Measurements from ENCODE around the gene AIF1L. TPM values are rescaled to one million over a fixed set of nuclear protein-coding genes. Genes with fewer than 3 reads are reported as not detected.

AIF1L gene
- polyA plus RNA-seq, 1 donor = 7.5 TPM

- no CpG with 5 or more reads among the region's 19 CpGs for WGBS (ENCODE audit: insufficient coverage, low lambda C conversion rate)
- Histone ChIP-seq H3K4me1 (ENCODE audit: control insufficient read depth, insufficient read depth, low read length) (peaks cover 4% of the 10 kb centered on the region), H3K9me3 (ENCODE audit: control insufficient read depth, low read depth, low read length) (no peaks in the 10 kb centered on the region), H3K27ac (ENCODE audit: low read length) (no peak overlapping the region), H3K36me3 (ENCODE audit: control insufficient read depth, insufficient read depth, low read length) (no peaks in the 10 kb centered on the region), H3K27me3 (ENCODE audit: control insufficient read depth, insufficient read depth, low read length) (peaks cover 21% of the 10 kb centered on the region), H3K4me3 (ENCODE audit: low read length) (no peak overlapping the region)
- no peak for DNase-seq
Measured at GRCh38 chr9:131091352-131091992, 4.9 kb upstream of the AIF1L start.

DNA sequence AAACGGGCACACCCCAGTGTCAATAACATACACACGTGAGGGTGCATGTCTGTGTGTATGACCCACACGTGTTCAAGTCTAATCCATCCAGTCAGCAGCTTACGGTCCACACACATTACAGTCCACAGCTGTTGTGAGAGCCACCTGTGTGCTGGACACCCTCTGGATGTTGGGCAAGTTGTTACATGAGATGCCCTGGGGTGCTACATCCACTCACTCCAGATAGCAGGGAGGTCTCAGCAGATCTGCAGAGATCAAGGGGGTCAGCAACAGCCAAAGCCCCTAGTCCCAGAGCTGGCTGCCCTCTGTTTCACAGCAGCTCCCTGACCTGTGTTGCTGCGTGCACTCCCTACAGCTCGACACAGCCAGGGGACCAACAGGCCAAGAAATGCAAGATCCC is 4.3 kb upstream of the AIF1L start:
- peaks cover 26% of the 10 kb centered on the region for H3K27me3 ChIP-seq (ENCODE audit: control insufficient read depth, insufficient read depth, low read length)
- no peak overlapping the region for H3K4me3 ChIP-seq (ENCODE audit: low read length)
- peaks cover 4% of the 10 kb centered on the region for H3K4me1 ChIP-seq (ENCODE audit: control insufficient read depth, insufficient read depth, low read length)
- H3K9me3 ChIP-seq (ENCODE audit: control insufficient read depth, low read depth, low read length) = no peaks in the 10 kb centered on the region
- DNase-seq = no peak
- H3K27ac ChIP-seq (ENCODE audit: low read length) = no peak overlapping the region
- no peaks in the 10 kb centered on the region for H3K36me3 ChIP-seq (ENCODE audit: control insufficient read depth, insufficient read depth, low read length)
- WGBS (ENCODE audit: insufficient coverage, low lambda C conversion rate) = no CpG with 5 or more reads among the region's 6 CpGs

DNA sequence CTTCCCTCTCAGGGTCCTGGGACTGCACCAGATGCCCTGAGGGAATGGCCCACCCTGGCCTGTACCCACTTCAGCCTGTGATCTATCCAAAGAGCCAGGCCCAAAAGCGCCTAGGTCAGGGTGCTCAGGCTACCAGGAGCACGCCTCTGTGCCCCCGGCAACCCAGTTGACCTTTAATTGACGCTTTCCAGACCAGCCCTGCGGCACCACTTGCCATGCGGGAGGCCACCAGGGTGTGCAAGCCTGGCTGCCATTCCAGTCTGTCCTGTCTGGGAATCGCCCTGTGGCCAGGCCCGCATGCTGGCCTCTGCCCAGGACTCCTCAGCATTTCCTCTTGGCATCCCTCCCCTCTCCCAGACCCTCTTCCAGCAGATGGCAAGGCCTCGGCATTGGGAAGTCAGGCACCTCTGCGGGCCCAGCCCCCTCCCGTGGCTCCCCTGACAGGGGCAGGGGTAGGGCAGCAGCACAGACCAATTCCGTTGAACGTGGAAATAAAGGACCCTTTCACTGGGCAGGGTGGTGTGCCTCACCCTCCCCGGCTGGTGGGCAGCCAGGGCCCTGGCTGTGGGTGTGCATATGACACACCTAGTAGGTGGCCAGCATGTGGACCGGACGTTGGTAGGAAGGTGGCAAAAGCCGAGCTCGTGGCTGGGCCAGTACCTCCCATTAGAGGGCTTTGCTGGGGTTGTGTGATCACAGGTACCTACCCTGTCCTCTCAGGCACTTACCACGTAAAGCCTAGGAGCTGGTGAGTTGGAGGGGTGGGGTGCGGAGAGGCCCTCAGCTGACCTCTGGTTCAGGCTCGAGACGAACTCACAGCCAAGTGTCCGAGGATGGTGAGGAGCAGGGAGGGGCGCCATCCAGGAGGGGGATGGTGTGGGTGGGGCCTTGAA is 3.5 kb upstream of the AIF1L start:
- WGBS (ENCODE audit: insufficient coverage, low lambda C conversion rate) = no CpG with 5 or more reads among the region's 24 CpGs
- Histone ChIP-seq H3K4me1 (ENCODE audit: control insufficient read depth, insufficient read depth, low read length) (peaks cover 4% of the 10 kb centered on the region), H3K27ac (ENCODE audit: low read length) (no peak overlapping the region), H3K36me3 (ENCODE audit: control insufficient read depth, insufficient read depth, low read length) (no peaks in the 10 kb centered on the region), H3K9me3 (ENCODE audit: control insufficient read depth, low read depth, low read length) (no peaks in the 10 kb centered on the region), H3K27me3 (ENCODE audit: control insufficient read depth, insufficient read depth, low read length) (peaks cover 34% of the 10 kb centered on the region), H3K4me3 (ENCODE audit: low read length) (no peak overlapping the region)
- no peak for DNase-seq

DNA sequence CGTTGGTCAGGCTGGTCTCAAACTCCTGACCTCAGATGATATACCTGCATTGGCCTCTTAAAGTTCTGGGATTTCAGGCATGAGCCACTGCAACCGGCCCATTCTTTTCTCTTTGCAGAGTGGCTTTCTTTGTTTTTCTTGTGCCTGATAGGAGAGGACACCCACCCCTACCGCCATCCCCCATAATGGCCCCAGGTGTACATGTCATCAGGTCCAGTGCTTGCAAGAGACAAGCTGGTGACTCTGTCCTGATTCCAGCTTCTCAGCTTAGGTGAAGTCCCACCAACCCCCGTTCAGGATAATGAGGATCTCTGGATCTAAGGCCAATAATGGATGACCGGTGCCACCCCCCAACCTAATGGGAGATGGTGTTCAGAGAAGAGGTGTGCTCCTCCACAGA is 2.3 kb upstream of the AIF1L start:
- peaks cover 4% of the 10 kb centered on the region for H3K4me1 ChIP-seq (ENCODE audit: control insufficient read depth, insufficient read depth, low read length)
- no peaks in the 10 kb centered on the region for H3K9me3 ChIP-seq (ENCODE audit: control insufficient read depth, low read depth, low read length)
- no peaks in the 10 kb centered on the region for H3K36me3 ChIP-seq (ENCODE audit: control insufficient read depth, insufficient read depth, low read length)
- no peak overlapping the region for H3K4me3 ChIP-seq (ENCODE audit: low read length)
- H3K27me3 ChIP-seq (ENCODE audit: control insufficient read depth, insufficient read depth, low read length) = peaks cover 44% of the 10 kb centered on the region
- DNase-seq = no peak
- no CpG with 5 or more reads among the region's 5 CpGs for WGBS (ENCODE audit: insufficient coverage, low lambda C conversion rate)
- no peak overlapping the region for H3K27ac ChIP-seq (ENCODE audit: low read length)

- DNase-seq = no peak
- H3K27ac ChIP-seq (ENCODE audit: low read length) = no peak overlapping the region
Measured at GRCh38 chr9:131094622-131095021, 1.7 kb upstream of the AIF1L start.

GRCh38 chr9:131095666-131096268 is 564 bp upstream of the AIF1L start:
- Histone ChIP-seq H3K27ac (ENCODE audit: low read length) (no peak overlapping the region), H3K4me1 (ENCODE audit: control insufficient read depth, insufficient read depth, low read length) (peaks cover 4% of the 10 kb centered on the region), H3K9me3 (ENCODE audit: control insufficient read depth, low read depth, low read length) (no peaks in the 10 kb centered on the region), H3K27me3 (ENCODE audit: control insufficient read depth, insufficient read depth, low read length) (peaks cover 44% of the 10 kb centered on the region), H3K36me3 (ENCODE audit: control insufficient read depth, insufficient read depth, low read length) (no peaks in the 10 kb centered on the region), H3K4me3 (ENCODE audit: low read length) (peak overlapping the region; percentile 6)
- WGBS (ENCODE audit: insufficient coverage, low lambda C conversion rate) = 100% methylated on average over 1 of the region's 16 CpGs
- DNase-seq = peak in 1 of 2 donors; percentile 32

More at GRCh38 chr9:131094622-131095021, 1.7 kb upstream of the AIF1L start:
- Histone ChIP-seq H3K27me3 (ENCODE audit: control insufficient read depth, insufficient read depth, low read length) (peaks cover 44% of the 10 kb centered on the region), H3K9me3 (ENCODE audit: control insufficient read depth, low read depth, low read length) (no peaks in the 10 kb centered on the region), H3K36me3 (ENCODE audit: control insufficient read depth, insufficient read depth, low read length) (no peaks in the 10 kb centered on the region), H3K4me3 (ENCODE audit: low read length) (no peak overlapping the region), H3K4me1 (ENCODE audit: control insufficient read depth, insufficient read depth, low read length) (peaks cover 4% of the 10 kb centered on the region)
- WGBS (ENCODE audit: insufficient coverage, low lambda C conversion rate) = no CpG with 5 or more reads among the region's 12 CpGs

DNA sequence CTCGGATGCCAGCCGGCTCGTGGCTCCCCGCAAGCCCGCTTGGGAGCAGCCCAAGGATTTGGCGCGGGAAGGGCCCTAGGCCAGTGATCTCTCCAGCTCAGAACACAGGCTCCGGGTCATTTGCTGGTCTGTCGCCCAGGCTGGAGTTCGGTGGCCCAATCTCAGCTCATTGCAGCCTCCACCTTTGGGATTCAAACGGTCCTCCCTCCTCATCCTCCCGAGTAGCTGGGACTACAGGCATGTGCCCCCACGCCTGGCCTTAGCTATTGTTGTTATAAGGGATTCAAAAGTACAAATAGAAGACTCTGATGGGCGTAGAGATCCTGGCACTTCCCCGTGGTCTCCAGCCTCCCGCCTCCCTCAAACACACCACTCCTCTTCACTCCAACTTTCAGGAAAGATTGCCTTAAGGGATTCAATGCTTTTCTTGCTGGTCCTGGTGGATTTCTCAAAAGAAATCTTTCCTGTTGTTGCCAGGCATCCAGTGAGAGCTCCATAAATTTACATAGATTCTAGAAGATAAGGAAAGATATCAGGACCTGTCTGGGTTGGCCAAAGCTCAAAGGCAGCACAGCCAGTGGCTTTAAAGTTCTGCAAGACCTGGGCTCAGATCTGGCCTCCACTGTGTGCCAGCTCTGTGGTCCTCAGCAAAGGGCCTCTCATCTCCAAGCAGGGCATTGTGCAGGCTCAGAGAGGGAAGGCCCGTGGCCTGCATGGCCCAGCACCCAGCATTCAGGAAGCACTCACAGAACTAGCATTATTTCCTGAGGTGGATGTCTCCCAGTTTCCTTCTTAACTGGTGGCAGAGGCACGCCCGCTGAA is 1.0 kb downstream of the AIF1L start:
- Histone ChIP-seq H3K9me3 (ENCODE audit: control insufficient read depth, low read depth, low read length) (no peaks in the 10 kb centered on the region), H3K4me3 (ENCODE audit: low read length) (peak overlapping the region; percentile 26), H3K36me3 (ENCODE audit: control insufficient read depth, insufficient read depth, low read length) (no peaks in the 10 kb centered on the region), H3K27me3 (ENCODE audit: control insufficient read depth, insufficient read depth, low read length) (peaks cover 44% of the 10 kb centered on the region), H3K27ac (ENCODE audit: low read length) (no peak overlapping the region), H3K4me1 (ENCODE audit: control insufficient read depth, insufficient read depth, low read length) (peaks cover 4% of the 10 kb centered on the region)
- DNase-seq = no peak
- WGBS (ENCODE audit: insufficient coverage, low lambda C conversion rate) = no CpG with 5 or more reads among the region's 19 CpGs

- Histone ChIP-seq H3K4me3 (ENCODE audit: low read length) (no peak overlapping the region), H3K27me3 (ENCODE audit: control insufficient read depth, insufficient read depth, low read length) (peaks cover 44% of the 10 kb centered on the region), H3K9me3 (ENCODE audit: control insufficient read depth, low read depth, low read length) (no peaks in the 10 kb centered on the region), H3K36me3 (ENCODE audit: control insufficient read depth, insufficient read depth, low read length) (no peaks in the 10 kb centered on the region), H3K27ac (ENCODE audit: low read length) (no peak overlapping the region), H3K4me1 (ENCODE audit: control insufficient read depth, insufficient read depth, low read length) (peaks cover 4% of the 10 kb centered on the region)
- DNase-seq = no peak
- WGBS (ENCODE audit: insufficient coverage, low lambda C conversion rate) = no CpG with 5 or more reads among the region's 8 CpGs
Measured at GRCh38 chr9:131097948-131098278, 1.6 kb downstream of the AIF1L start.

- DNase-seq = no peak
- 0% methylated on average over 1 of the region's 13 CpGs for WGBS (ENCODE audit: insufficient coverage, low lambda C conversion rate)
- no peaks in the 10 kb centered on the region for H3K9me3 ChIP-seq (ENCODE audit: control insufficient read depth, low read depth, low read length)
- no peak overlapping the region for H3K27ac ChIP-seq (ENCODE audit: low read length)
- H3K36me3 ChIP-seq (ENCODE audit: control insufficient read depth, insufficient read depth, low read length) = no peaks in the 10 kb centered on the region
- H3K4me1 ChIP-seq (ENCODE audit: control insufficient read depth, insufficient read depth, low read length) = peaks cover 4% of the 10 kb centered on the region
- H3K4me3 ChIP-seq (ENCODE audit: low read length) = no peak overlapping the region
- H3K27me3 ChIP-seq (ENCODE audit: control insufficient read depth, insufficient read depth, low read length) = peaks cover 44% of the 10 kb centered on the region
Measured at GRCh38 chr9:131098391-131099101, 2.2 kb downstream of the AIF1L start.

Measured in large intestine (tissue), 3 donors.